HUDEP-2 (cell line): Measurements from ENCODE around the gene MTCL1.

Source experiments
- DNase-seq, 76 experiments: peaks; one replicate each; lab custom pipeline; 2025; ENCODE audit not compliant: unreplicated experiment in 76 of 76; lab: John Stamatoyannopoulos, UW

MTCL1 gene

DNA sequence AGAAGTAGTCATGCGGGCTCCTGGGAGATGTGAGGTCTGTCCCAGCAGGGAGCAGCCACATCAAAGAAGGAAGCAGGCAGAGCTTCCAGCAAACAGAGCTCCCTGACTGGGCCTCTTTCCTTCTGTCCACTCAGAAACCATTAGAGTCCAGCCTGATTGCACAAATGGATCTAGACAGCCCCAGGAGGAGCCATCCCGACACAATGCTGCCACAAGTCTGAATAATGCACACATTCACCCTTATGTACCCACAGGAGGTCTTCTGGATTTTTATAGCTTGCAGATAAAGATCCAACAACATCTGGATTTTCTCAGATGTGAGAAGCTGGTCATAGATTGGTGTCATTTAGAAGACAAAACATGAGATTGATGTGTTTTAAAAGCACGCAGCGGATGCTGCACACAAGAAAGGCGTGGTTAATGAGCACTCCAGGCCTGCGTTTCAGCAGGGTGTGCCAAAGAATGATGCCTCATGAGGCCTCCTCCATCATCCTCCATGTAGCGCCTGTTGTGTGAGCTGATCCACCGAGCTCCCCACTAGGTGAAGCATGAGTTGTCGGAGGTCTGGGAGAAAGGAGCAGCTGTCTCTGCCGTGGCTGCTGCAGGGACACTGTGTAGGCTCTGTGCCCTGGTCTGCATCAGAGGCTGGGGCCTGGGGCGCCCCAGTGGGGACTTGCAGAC is 60.6 kb downstream of the MTCL1 start:
- no peak for DNase-seq

DNA sequence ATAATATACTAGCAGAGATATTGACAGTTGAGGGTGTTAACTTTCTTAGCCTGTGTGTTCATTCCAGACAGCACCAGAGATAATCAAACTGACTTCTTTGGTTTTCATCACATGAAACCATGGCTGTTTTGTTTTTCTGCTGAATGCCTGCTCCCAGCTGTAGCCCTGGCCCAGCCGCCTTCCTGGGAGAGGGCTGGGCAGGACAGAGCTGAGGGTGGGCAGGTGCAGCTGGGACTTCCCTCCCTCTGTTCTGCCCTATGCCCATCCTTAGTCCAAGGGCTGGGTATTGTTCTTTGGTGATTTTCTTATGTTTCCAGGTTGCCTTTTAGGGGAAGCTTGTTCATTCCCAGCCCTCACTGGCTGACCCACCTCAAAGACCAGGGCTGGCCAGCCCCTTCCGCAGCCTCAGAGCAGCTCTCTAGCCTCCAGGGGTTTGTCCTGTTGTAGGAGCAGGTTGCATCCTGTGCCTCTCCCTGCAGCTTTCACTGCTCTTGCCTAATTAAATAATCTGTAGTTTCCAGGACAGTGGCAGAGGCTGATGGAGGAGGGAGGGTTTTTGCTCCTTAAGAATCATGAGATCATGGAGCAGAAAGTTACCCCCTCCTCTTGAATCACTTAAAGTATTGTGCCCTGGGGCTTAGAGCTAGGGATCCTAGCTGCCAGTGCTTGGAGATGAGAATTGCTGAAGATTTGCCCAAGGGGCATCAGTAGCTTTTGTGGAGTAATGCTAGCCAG is 61.4 kb downstream of the MTCL1 start:
- no peak for DNase-seq

DNA sequence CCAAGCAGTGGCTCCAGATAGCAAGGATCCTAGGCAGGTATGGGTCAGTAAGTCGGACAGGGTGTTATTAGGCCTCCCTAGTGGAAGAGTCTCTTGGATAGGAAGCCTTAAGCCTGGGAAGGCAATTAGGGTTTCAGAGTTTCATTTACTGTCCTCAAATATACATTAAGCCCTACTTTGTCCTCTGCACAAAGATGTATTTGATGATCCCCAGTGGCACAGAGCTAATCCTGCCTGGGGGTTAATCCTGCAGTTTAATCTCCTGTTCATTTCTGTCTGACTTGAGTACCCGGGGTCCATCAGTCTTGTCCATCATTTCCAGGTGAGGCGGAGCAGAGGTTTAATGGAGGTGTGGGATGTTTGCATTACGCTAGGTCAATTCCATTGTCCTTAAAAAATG is 62.0 kb downstream of the MTCL1 start:
- DNase-seq: no peak

DNA sequence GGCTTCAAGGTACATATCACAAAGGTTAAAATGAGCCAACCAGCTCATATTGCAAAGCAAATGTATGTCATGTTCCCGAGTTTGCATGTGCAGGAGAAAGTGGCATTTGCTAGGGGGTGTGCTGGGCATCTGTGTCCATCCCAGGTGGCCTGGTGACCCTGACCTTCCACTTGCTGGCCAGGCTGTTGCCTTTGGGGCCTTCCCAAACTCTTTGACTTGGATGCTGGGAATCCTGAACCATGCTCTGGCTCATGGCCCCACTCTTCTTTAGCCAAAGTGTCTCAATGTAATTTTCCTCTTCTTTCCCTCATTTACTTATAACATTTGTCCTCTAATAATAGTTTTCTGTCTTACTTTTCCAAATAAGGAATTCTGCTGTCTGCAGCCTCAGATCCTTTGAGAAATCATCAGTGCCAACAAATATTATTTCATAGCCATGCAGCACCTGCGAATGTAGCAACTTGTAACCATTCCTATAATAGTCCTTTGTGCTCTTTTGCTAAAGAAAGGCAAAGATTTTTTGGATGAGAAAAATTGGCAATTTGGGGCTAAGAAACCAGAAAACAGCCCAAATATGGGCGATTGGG is 64.2 kb downstream of the MTCL1 start:
- no peak for DNase-seq

DNA sequence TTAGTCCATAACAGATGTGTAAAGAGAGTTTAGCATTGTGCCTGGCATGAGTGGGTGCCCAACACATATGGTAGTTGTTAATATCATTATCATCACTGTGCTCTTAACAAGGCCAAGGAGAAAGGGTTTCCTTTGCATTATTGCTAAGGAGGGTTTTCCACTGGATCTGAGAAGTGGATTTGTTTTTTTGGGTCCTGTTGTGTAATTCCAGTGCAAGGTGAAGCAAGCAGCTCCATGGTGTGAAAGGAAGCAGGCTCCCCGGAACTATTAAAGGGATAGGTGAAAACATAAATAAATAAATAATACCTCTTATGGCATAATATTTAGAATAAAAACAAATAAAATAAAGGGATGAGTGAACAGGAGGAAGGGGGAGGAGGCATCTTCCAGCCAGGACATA is 65.3 kb downstream of the MTCL1 start:
- DNase-seq: no peak

DNA sequence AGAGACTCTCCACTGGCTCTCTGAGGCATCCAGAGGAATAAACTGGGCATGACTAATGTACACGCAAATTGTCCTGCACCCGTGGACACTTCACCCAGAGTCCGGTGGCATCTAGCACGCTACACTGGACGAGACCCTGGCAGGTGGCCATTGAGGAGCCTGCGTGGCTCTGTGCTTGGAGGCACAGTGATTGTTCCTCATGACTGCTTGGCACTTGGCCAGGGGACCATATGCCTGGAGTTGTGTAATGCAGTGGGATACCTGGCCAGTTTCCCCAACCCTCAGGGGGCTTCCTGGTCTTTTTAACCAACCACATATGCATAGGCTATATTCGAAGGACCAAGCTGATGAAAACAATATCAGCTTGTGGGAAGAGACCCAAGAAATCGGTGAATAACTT is 66.6 kb downstream of the MTCL1 start:
- DNase-seq: peak in 1 of 76 experiments; percentile 0

DNA sequence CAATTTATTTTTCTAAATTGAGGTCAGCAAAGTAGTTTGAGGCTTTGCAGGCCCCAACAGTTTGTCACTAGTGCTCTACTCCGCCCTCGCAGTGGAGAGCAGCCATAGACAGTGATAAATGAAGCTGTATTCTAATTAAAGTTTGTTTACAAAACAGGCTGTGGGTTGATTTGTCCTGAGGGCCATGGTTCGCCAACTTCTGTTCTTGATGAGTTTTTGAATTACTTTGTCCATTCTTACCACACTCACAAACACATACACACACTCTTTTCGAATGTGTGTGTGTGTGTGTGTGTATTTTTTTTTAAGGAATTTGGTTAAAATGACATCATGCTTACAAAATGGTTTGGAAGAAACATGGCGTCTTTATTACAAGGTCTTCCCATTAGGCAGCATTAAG is 68.6 kb downstream of the MTCL1 start:
- DNase-seq: no peak

DNA sequence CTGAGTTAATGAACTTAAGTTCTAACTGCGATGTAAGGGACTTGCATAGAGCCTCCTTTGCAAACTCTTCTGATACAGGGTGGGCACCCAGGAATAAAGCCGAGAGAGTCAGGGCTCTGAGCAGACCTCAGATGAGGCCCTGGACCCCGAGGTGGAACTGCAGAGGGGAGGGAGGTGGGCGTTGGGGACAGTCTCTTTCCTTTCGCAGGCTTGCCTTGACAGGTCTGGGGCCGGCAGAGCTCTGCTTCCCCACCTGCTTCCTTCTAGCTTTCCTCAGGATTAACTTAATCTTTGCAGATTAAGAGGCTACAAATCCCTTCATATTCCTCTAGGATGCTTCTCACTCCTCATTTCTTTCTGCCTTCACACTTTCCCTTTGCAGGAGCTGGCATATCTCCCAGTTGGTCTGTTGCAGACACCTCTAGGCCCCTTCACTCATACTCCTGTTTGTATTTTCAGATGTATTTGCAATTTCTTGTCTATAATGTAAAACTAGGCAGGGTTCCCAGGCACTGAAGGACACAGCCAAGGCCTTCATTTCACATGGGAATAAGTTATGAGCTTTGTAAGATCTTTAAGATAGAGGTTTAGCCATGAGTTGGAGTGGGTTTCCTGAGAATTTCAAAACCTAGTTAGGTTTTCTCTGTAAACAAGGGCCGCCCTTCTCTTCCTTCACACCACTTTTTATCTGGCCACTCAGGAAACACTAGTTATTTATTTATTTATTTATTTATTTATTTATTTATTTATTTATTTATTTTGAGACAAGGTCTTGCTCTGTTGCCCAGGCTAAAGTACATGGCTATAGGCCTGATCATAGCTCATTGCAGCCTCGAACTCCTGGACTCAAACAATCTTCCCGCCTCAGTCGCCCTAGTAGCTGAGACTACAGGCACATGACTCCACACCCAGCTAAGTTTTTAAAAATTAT is 70.9 kb downstream of the MTCL1 start:
- DNase-seq: no peak

DNA sequence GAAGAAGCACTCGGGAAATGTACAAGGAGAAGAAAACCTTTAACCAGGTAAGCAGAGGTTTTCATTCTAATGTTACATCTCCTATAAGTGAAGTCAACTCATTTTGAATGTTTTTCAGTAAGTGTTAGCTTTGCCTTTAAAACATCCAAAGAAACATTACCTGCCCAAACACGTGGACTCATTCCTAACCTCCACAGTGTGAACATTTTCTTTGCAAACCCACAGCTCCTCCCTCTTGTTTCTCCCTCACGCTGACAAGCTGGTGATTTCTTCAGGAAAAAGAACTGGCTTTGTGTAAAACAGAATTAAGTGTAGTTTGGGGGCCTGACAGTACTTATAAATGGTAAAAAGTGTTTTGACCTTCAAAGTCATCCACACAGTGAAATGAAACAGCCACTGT is 72.5 kb downstream of the MTCL1 start:
- DNase-seq: no peak

DNA sequence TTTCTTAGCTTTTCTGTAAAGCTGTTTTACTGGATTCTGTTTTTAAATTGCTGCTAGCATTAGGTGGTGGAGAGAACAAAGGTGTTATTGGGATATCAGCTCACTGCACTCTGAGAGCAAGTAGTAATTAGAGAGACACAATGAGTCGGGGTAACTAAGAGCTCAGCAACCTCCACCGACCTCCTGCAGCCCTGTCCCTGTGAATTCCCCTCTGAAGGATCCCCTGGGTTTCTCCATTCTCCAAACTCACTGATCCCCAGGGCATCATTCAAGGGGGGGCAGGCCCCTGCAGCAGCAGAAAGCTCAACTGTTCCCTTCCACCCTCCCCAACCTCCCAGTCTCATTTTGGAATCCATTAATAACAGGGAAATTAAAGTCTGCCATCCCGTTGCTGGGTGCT is 73.0 kb downstream of the MTCL1 start:
- no peak for DNase-seq

DNA sequence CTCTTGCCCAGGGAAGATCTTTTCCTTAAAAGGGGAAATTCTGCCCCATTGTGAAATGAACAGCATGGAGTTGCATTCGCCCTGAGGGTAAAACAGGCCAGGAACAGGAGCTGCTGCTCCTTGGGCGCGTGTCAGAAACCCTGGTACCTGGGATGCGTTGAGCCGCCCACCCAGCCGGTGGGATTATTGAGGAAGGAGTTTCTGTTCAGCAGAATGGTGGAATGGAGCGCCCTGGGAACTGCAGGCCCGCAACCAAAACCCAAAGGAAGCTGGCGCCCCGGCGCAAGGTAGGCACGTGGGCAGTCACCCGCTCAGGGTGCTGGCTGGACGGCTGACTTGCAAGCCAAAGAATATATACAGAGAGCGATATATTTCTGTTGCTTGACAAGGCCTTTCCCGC is 73.5 kb downstream of the MTCL1 start:
- no peak for DNase-seq

DNA sequence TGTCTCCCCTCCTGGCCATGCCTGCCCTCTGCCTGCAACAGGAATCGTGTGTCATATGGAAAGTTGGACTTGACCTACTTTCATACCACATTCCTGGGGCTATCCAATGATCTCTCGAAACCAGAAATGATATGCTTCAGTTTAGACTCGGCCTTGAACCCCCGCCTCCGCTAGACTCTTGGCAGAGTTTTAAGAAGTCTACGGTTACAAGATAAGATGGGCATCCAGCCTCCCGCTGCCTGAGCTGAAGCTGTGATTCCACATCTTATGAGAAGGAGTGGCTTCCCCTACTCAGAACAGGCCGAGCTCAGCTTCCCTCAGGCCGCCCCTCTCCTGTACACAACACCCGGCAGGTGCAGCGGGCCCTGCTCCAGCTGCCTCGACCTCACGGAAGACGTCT is 73.9 kb downstream of the MTCL1 start:
- no peak for DNase-seq

DNA sequence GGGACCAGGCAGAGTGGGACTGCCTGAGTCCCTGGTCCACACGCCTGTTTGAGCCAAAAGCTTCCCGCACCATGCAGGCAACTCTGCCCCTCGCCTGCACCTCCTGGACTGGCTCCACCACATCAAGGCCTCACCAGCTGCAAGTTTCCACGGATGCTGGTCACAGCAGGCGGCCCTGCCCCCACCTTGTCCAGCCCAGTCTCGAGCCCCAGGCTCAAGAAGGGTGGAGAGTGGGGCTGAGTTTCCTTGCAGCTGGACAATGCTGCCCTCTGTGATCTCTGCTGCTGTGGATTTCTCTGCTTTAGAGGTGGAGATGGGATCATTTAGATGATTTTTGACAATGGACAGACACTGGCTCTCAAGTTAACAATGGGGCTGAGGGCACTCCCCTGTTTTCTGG is 74.9 kb downstream of the MTCL1 start:
- no peak for DNase-seq

DNA sequence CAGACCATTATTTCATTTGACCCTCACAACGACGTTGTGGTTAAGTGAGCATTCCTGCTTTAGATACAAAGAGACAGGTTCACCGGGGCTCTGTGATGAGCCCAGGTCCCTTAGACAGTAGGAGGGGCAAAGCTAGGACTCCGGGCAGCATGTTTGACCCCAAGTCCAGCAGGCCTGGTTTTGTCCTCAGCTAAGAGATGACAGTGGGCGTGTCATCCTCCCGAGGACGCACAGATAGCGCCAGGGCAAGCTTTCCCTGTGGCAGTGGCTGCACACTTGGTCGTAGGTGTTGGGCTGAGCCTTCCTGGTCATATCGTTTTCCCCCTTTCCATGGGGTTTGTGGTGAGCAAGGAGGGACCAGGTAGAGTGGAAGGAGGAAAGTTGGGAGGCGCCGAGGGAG is 76.3 kb downstream of the MTCL1 start:
- DNase-seq: no peak

DNA sequence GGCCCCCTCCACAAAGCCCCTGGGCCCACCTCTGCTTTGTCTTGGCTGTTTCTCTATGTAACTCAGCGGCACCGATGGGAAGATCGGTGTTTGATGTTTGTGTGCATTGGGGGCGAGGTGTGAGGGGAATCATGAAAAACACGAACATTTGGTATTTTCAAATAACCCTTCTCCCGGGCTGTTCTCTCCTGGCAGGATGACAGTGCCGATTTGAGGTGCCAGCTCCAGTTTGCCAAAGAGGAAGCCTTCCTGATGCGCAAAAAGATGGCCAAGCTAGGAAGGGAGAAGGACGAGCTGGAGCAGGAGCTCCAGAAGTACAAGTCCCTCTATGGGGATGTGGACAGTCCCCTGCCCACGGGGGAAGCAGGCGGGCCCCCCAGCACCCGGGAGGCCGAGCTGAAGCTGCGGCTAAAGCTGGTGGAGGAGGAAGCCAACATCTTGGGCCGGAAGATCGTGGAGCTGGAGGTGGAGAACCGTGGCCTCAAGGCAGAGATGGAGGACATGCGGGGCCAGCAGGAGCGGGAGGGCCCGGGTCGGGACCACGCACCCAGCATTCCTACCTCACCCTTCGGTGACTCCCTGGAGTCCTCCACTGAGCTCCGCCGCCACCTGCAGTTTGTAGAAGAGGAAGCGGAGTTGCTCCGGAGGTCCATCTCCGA is 78.1 kb downstream of the MTCL1 start:
- no peak for DNase-seq

DNA sequence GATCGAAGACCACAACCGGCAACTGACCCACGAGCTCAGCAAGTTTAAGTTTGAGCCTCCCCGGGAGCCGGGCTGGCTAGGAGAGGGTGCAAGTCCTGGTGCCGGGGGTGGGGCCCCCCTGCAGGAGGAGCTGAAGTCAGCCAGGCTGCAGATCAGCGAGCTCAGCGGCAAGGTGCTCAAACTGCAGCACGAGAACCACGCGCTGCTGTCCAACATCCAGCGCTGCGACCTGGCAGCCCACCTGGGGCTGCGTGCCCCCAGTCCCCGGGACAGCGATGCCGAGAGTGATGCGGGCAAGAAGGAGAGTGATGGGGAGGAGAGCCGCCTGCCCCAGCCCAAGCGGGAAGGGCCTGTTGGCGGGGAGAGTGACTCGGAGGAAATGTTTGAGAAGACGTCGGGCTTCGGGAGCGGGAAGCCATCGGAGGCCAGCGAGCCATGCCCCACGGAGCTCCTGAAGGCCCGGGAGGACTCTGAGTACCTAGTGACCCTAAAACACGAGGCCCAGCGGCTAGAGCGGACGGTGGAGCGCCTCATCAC is 78.7 kb downstream of the MTCL1 start:
- DNase-seq: no peak

DNA sequence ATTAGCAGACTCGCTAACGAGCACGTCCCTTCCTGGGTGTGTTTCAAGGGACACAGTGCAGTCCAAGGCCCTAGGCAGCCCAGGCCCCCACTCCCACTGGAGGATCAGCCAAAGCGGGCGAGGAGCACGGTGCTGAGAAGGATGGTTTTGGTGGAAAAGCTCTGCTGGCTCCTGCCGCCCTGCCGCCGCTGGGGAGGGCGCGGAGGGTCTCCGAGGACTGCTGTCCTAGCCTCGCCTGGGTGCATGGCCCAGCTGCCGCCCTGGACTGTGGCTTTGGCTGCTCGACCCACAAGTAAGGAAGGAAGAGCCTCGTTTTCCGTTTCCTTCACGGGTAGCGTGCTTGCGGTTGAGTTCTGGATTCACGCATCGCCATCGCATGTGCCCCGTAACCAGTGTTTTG is 79.9 kb downstream of the MTCL1 start:
- DNase-seq: no peak

DNA sequence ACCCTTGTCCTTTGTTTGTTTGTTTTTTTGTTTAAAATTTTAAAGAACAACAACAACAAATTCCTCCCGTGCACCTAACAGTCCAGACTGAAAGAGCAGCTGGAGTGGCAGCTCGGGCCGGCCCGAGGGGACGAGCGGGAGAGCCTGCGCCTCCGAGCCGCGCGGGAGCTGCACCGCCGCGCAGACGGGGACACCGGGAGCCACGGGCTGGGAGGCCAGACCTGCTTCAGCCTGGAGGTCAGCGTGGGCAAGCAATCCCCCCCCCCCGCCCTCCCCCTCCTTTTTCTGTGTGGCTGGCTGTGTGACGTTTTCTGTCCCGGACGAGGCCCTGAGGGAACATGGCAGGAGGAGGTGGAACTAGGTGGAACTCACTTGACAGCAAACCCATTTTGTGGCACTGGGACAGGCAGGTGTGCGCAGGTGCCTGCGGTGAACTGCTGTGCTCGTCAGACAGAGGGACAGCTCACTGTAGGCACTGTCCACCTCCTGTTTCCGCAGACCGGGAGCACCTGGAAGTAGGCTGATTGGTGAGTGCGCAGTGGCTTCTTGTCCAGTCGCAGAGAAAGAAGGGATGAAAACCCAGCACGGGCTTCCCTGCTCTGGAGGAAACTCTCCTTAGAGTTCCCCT is 80.6 kb downstream of the MTCL1 start:
- DNase-seq: no peak

DNA sequence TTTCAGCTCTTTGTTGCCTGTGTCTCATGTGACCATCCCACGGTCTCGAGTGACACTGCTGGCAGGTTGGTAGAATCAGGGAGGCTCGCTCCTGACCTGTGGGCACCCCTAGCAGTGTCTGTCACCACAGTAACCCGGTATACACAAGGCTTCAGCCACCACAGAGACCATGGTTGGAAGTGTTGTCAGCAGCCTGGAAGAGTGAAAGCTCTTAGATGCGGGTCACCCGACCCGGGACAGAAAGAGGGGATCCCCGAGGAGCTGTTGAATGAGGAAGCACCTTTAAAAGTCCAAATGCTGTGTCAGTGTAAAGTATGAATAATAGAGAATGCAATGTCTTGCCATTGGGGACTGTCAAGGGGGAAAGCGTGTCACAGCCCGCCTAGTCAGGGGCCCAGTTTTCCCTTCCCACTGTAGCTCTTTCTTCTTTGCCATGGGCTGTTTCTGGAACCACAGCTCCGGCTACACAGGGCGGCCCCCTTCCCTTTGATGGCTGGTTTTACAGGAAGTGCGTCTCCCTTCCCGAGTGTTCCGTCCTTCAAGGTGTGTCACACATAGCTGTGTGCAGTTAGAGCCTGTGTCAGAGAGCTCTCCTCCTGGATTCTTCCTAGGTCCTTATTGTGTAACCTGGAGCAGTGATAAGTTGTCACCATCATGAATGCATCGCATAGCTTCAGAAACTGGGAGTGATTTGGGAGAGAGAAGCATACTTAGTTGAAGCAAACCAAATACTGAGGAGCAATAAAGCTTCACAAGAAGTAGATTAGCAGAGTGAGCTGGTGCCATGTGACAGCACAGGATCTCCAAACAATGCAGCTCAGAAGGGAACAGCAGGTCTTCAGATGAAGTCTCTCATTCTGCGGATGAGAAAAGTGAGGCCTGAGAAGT is 81.4 kb downstream of the MTCL1 start:
- DNase-seq: no peak
